DND-41 (cell line): Measurements from ENCODE around the gene KLF9.

ENCODE experiments used
- ATAC-seq: fragments of 200-7000 bp; cut with Tn5 transposase; 3 replicates; pipeline ENCODE4 v1.9.1; 2021; ENCODE audit warnings: low read depth; ENCODE audit not compliant: insufficient read depth
- DNase-seq: peaks from one replicate; pipeline ENCODE4 v3.0.0-alpha.2; 2020
- H2AFZ ChIP-seq: 2 replicates; pipeline ENCODE4 v1.6.0; 2012; ENCODE audit warnings: low read depth, low read length
- H3K27ac ChIP-seq: 2 replicates; pipeline ENCODE4 v1.5.1; 2012; ENCODE audit warnings: low read length, inconsistent platforms
- H3K27me3 ChIP-seq: fragments of 200-600 bp; sonication (generic); 2 replicates; pipeline ENCODE4 v1.6.0; 2012; ENCODE audit warnings: low read length, mild to moderate bottlenecking, inconsistent platforms; ENCODE audit not compliant: insufficient read depth, poor library complexity
- H3K36me3 ChIP-seq: 2 replicates; pipeline ENCODE4 v1.5.1; 2012; ENCODE audit warnings: low read length, inconsistent platforms; ENCODE audit not compliant: insufficient read depth
- H3K4me1 ChIP-seq: 2 replicates; pipeline ENCODE4 v1.5.1; 2012; ENCODE audit warnings: mild to moderate bottlenecking, low read length; ENCODE audit not compliant: insufficient read depth
- H3K4me2 ChIP-seq: 2 replicates; pipeline ENCODE4 v1.6.0; 2012; ENCODE audit warnings: mild to moderate bottlenecking, moderate library complexity, low read length, inconsistent platforms; ENCODE audit not compliant: insufficient read depth
- H3K4me3 ChIP-seq, 2 experiments: fragments of 200-600 bp in 1 of 2; shearing (Covaris generic) in 1 of 2; 2 replicates each; pipeline ENCODE4 v1.5.1; 2012 to 2016; ENCODE audit warnings: inconsistent platforms in 2 of 2, low read length in 2 of 2, mild to moderate bottlenecking in 2 of 2, low read depth in 1 of 2, moderate library complexity in 1 of 2
- H3K79me2 ChIP-seq: 2 replicates; pipeline ENCODE4 v1.6.0; 2012; ENCODE audit warnings: low read length, inconsistent platforms; ENCODE audit not compliant: insufficient read depth
- H3K9ac ChIP-seq: 2 replicates; pipeline ENCODE4 v1.6.0; 2012; ENCODE audit warnings: low read depth, mild to moderate bottlenecking, inconsistent platforms, low read length, moderate library complexity
- H3K9me3 ChIP-seq: 2 replicates; pipeline ENCODE4 v1.5.1; 2012; ENCODE audit warnings: low read length, moderate library complexity, mild to moderate bottlenecking, inconsistent platforms; ENCODE audit not compliant: insufficient read depth, severe bottlenecking
- H4K20me1 ChIP-seq: 2 replicates; pipeline ENCODE4 v1.6.0; 2012; ENCODE audit warnings: low read length; ENCODE audit not compliant: insufficient read depth
- CTCF ChIP-seq: IDR thresholded peaks from 2 replicates; pipeline ENCODE4 v1.5.1; 2012; ENCODE audit warnings: borderline replicate concordance, low read length, moderate library complexity, mild to moderate bottlenecking; ENCODE audit not compliant: poor library complexity, severe bottlenecking; ENCODE audit errors: extremely low read depth
- EZH2 ChIP-seq: IDR thresholded peaks from 3 replicates; pipeline ENCODE4 v1.6.1; 2012; ENCODE audit warnings: borderline replicate concordance, low read depth, mild to moderate bottlenecking, moderate library complexity, low read length, inconsistent platforms; ENCODE audit not compliant: severe bottlenecking

Gene KLF9

GRCh38 chr9:70435948-70436347 lies 21.5 kb upstream of the KLF9 start:
- Histone ChIP-seq H3K4me3 (no peak overlapping the region), H3K4me2 (no peak overlapping the region), H3K9me3 (no peaks in the 10 kb centered on the region), H3K36me3 (no peaks in the 10 kb centered on the region), H3K27me3 (no peaks in the 10 kb centered on the region), H3K79me2 (no peaks in the 10 kb centered on the region), H4K20me1 (no peaks in the 10 kb centered on the region), H2AFZ (no peak overlapping the region), H3K9ac (no peak overlapping the region), H3K4me1 (peaks cover 10% of the 10 kb centered on the region), H3K27ac (no peak overlapping the region)
- DNase-seq (no peak), ATAC-seq (no peak)
- TF ChIP-seq CTCF: no peak
- TF ChIP-seq EZH2: no peak

GRCh38 chr9:70429899-70430298 lies 15.4 kb upstream of the KLF9 start:
- H3K36me3 ChIP-seq: no peaks in the 10 kb centered on the region
- H2AFZ ChIP-seq: no peak overlapping the region
- H4K20me1 ChIP-seq: no peaks in the 10 kb centered on the region
- TF ChIP-seq EZH2 (no peak), CTCF (no peak)
- H3K79me2 ChIP-seq: no peaks in the 10 kb centered on the region
- no peak overlapping the region for H3K9ac ChIP-seq
- no peaks in the 10 kb centered on the region for H3K9me3 ChIP-seq
- no peaks in the 10 kb centered on the region for H3K4me1 ChIP-seq
- no peak overlapping the region for H3K27ac ChIP-seq
- DNase-seq (no peak), ATAC-seq (no peak)
- no peak overlapping the region for H3K4me3 ChIP-seq
- no peaks in the 10 kb centered on the region for H3K27me3 ChIP-seq
- H3K4me2 ChIP-seq: no peak overlapping the region

- ATAC-seq: no peak
- no peaks in the 10 kb centered on the region for H3K79me2 ChIP-seq
- H2AFZ ChIP-seq: no peak overlapping the region
- H4K20me1 ChIP-seq: no peaks in the 10 kb centered on the region
- H3K27ac ChIP-seq: no peak overlapping the region
- no peak for TF ChIP-seq CTCF
- no peaks in the 10 kb centered on the region for H3K27me3 ChIP-seq
- no peaks in the 10 kb centered on the region for H3K36me3 ChIP-seq
- H3K9ac ChIP-seq: no peak overlapping the region
- no peak for DNase-seq
- H3K4me1 ChIP-seq: no peaks in the 10 kb centered on the region
- no peak overlapping the region for H3K4me3 ChIP-seq
- H3K4me2 ChIP-seq: no peak overlapping the region
- no peaks in the 10 kb centered on the region for H3K9me3 ChIP-seq
Measured at GRCh38 chr9:70428781-70429180, 14.3 kb upstream of the KLF9 start.
